Endothelial cell (in vitro differentiated cells): Measurements from ENCODE around the gene CREBBP. TPM values are rescaled to one million over a fixed set of nuclear protein-coding genes. Genes with fewer than 3 reads are reported as not detected.

ENCODE experiments used
- DNase-seq: peaks from one replicate; pipeline ENCODE4 v3.0.0; 2021; ENCODE audit warnings: low spot score
- H3K27ac Mint-ChIP-seq: one replicate; pipeline ENCODE4 v1.8.0; 2021; ENCODE audit warnings: mixed read lengths, inconsistent platforms; ENCODE audit not compliant: unreplicated experiment
- H3K27me3 Mint-ChIP-seq: one replicate; pipeline ENCODE4 v1.8.0; 2021; ENCODE audit warnings: mild to moderate bottlenecking, moderate library complexity, mixed read lengths, inconsistent platforms; ENCODE audit not compliant: unreplicated experiment
- H3K36me3 Mint-ChIP-seq: one replicate; pipeline ENCODE4 v1.8.0; 2021; ENCODE audit warnings: mild to moderate bottlenecking, low read depth, mixed read lengths, inconsistent platforms; ENCODE audit not compliant: unreplicated experiment
- H3K4me1 Mint-ChIP-seq: one replicate; pipeline ENCODE4 v1.8.0; 2021; ENCODE audit warnings: mild to moderate bottlenecking, mixed read lengths, inconsistent platforms; ENCODE audit not compliant: unreplicated experiment
- H3K4me3 Mint-ChIP-seq: one replicate; pipeline ENCODE4 v1.8.0; 2021; ENCODE audit warnings: mild to moderate bottlenecking, mixed read lengths, inconsistent platforms; ENCODE audit not compliant: unreplicated experiment
- H3K9me3 Mint-ChIP-seq: one replicate; pipeline ENCODE4 v1.8.0; 2021; ENCODE audit warnings: mixed read lengths, inconsistent platforms; ENCODE audit not compliant: unreplicated experiment
- total RNA-seq: library from RNA; stranded (reverse); fragmentation: NEBNext Ultra II Directional; extraction: Animal tissue kit (Norgen Biotek cat#: 25700); gene quantifications from one replicate; pipeline ENCODE4 v1.2.1, GENCODE V29; 2021; ENCODE audit not compliant: unreplicated experiment
- TF ChIP-seq, protein P1 (sequence below): fragments of 200-600 bp; sonication (generic); IDR thresholded peaks from one replicate; pipeline ENCODE4 v1.5.0; 2021; ENCODE audit warnings: antibody characterized with exemption; ENCODE audit not compliant: unreplicated experiment

Gene CREBBP
- total RNA-seq, 1 donor from 2014 or later: 66.3 TPM

DNA sequence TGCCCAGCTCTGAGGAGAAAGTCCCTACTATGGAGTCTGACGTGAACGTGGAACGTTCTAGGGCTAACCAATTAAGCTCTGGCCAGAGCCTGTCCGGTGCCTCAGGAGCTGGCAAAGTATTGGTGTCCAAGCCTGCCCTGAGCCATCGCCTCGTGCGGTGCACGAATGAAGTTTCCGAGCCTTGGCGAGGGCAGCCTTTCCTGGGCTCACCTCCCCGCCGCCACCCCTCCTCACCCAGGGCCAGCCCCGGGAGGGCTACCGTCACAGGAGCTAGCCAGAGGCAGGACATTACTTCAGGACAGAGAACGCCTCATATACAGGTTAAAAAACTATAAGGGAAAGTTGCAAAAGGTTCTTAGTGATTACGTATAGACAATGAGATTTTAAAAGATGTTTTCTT is 139.6 kb downstream of the CREBBP start:
- H3K27me3 Mint-ChIP-seq: peaks cover 7% of the 10 kb centered on the region
- DNase-seq: no peak
- no peak overlapping the region for H3K27ac Mint-ChIP-seq
- H3K36me3 Mint-ChIP-seq: peaks cover 64% of the 10 kb centered on the region
- no peak overlapping the region for H3K4me3 Mint-ChIP-seq
- H3K4me1 Mint-ChIP-seq: peaks cover 2% of the 10 kb centered on the region
- no peaks in the 10 kb centered on the region for H3K9me3 Mint-ChIP-seq
- TF ChIP-seq, protein P1, sequence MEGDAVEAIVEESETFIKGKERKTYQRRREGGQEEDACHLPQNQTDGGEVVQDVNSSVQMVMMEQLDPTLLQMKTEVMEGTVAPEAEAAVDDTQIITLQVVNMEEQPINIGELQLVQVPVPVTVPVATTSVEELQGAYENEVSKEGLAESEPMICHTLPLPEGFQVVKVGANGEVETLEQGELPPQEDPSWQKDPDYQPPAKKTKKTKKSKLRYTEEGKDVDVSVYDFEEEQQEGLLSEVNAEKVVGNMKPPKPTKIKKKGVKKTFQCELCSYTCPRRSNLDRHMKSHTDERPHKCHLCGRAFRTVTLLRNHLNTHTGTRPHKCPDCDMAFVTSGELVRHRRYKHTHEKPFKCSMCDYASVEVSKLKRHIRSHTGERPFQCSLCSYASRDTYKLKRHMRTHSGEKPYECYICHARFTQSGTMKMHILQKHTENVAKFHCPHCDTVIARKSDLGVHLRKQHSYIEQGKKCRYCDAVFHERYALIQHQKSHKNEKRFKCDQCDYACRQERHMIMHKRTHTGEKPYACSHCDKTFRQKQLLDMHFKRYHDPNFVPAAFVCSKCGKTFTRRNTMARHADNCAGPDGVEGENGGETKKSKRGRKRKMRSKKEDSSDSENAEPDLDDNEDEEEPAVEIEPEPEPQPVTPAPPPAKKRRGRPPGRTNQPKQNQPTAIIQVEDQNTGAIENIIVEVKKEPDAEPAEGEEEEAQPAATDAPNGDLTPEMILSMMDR: no peak

DNA sequence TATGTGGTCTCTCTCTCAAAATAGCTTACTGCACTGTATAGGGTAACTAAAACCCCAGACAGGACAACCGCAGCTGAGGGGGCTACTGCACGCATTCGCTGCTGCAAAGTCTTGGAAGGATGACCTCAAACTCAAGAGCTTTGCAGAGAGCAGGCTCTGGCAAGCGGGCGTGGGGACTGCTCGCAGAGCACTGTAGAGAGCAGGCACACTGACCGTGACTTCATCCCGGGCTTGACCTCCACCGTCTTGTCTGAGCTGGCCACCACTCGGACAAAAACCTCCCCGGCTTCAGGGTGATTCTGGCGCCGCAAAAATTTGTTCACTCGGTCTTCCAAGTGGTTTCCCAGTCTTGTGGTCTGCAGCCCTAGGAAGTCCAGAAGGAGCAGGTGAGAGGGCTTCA is 140.3 kb downstream of the CREBBP start:
- Mint-ChIP-seq H3K9me3 (no peaks in the 10 kb centered on the region), H3K36me3 (peaks cover 62% of the 10 kb centered on the region), H3K27ac (no peak overlapping the region), H3K27me3 (peaks cover 8% of the 10 kb centered on the region), H3K4me3 (no peak overlapping the region), H3K4me1 (peaks cover 2% of the 10 kb centered on the region)
- no peak for DNase-seq
- TF ChIP-seq, protein P1: no peak

DNA sequence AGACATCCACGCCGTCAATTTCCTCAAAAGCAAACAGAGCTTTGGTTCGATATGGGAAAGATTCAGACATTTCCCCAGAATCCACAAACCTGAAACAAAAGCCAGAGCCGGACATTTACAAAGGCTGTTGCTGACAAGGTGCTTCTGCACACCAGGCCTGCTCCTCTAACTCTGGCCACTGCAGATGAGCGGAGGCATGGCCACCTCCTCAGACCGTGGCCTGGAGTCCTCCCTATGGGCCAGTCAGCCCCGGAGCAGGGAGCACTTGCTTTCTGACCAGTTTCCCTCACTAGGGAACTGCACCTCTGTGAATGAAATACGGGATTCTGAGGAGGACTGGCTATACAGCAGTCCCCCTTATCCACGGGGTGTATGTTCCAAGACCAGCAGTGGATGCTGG is 140.9 kb downstream of the CREBBP start:
- Mint-ChIP-seq H3K4me3 (no peak overlapping the region), H3K9me3 (no peaks in the 10 kb centered on the region), H3K27me3 (peaks cover 11% of the 10 kb centered on the region), H3K36me3 (peaks cover 62% of the 10 kb centered on the region), H3K27ac (no peak overlapping the region), H3K4me1 (peaks cover 2% of the 10 kb centered on the region)
- TF ChIP-seq, protein P1: no peak
- no peak for DNase-seq

DNA sequence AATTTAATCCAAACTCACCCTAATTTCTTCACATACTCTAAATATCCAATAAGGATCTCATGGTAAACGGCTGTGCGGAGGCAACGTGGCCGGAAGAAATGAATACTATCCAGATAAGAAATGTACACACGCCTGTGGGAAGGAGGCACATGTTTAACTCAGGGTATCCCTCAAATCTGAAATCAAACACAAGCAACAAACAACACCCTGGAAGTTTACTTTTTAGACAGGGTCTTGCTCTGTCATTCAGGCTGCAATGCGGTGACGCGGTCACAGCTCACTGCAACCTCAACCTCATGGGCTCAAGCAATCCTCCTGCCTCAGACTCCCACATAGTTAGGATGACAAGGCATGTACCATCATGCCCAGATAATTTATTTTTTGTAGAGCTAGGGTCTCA is 142.0 kb downstream of the CREBBP start:
- peaks cover 62% of the 10 kb centered on the region for H3K36me3 Mint-ChIP-seq
- TF ChIP-seq, protein P1: no peak
- peaks cover 2% of the 10 kb centered on the region for H3K4me1 Mint-ChIP-seq
- H3K4me3 Mint-ChIP-seq: no peak overlapping the region
- no peak for DNase-seq
- H3K9me3 Mint-ChIP-seq: no peaks in the 10 kb centered on the region
- H3K27ac Mint-ChIP-seq: peak overlapping the region; percentile 14
- H3K27me3 Mint-ChIP-seq: peaks cover 14% of the 10 kb centered on the region

DNA sequence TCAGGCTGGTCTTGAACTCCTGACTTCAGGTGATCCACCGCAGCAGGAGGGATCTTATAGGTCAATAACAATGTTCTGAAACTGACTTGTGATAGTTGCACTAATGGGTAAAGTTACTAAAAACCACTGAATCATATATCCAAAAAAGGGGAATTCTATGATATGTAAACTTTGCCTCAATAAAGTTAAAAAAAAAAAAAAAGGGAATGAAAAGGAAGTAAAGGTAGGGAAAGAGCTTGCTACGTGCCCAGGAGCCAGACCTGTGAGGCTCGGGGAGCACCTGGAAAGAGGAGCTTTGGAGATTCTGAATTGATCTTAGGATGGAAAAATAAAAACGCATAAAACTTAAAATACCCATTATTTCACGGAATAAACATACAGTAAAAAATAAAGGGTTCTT is 142.4 kb downstream of the CREBBP start:
- peaks cover 2% of the 10 kb centered on the region for H3K4me1 Mint-ChIP-seq
- H3K36me3 Mint-ChIP-seq: peaks cover 58% of the 10 kb centered on the region
- no peak overlapping the region for H3K4me3 Mint-ChIP-seq
- H3K9me3 Mint-ChIP-seq: no peaks in the 10 kb centered on the region
- DNase-seq: no peak
- peaks cover 14% of the 10 kb centered on the region for H3K27me3 Mint-ChIP-seq
- H3K27ac Mint-ChIP-seq: no peak overlapping the region
- TF ChIP-seq, protein P1: no peak
